ENCODE data around the gene SCFD2.

The SCFD2 gene

GRCh38 chr4:53371843-53372521 lies 6.1 kb upstream of the SCFD2 start:
- Histone ChIP-seq H3K27me3 (ENCODE audit: insufficient read depth, low read length, poor library complexity) (no peaks in the 10 kb centered on the region), H3K4me1 (ENCODE audit: insufficient read depth, low read length) (peaks cover 5% of the 10 kb centered on the region), H3K27ac (ENCODE audit: low read length) (no peak overlapping the region), H3K79me2 (ENCODE audit: insufficient read depth, low read length) (no peaks in the 10 kb centered on the region), H3K36me3 (ENCODE audit: insufficient read depth, low read length) (no peaks in the 10 kb centered on the region), H3K9me3 (ENCODE audit: insufficient read depth, low read length, severe bottlenecking) (no peaks in the 10 kb centered on the region), H3K4me2 (ENCODE audit: insufficient read depth, low read length) (no peak overlapping the region), H2AFZ (ENCODE audit: low read depth, low read length) (no peak overlapping the region), H4K20me1 (ENCODE audit: insufficient read depth, low read length) (no peaks in the 10 kb centered on the region), H3K4me3 (ENCODE audit: low read depth in 1 of 2, low read length in 2 of 2) (no peak overlapping the region), H3K9ac (ENCODE audit: low read depth, low read length) (no peak overlapping the region)
- no peak for ATAC-seq (ENCODE audit: insufficient read depth, low read depth)
- TF ChIP-seq CTCF (IDR thresholded peaks at IDR 0.05; ENCODE audit: borderline replicate concordance, extremely low read depth, low read length, poor library complexity, severe bottlenecking) (no peak), EZH2 (IDR thresholded peaks at IDR 0.05; ENCODE audit: borderline replicate concordance, low read depth, low read length, severe bottlenecking) (no peak)
- DNase-seq: no peak

- no peak overlapping the region for H2AFZ ChIP-seq (ENCODE audit: low read depth, low read length)
- H3K4me3 ChIP-seq (ENCODE audit: low read depth in 1 of 2, low read length in 2 of 2): no peak overlapping the region
- no peaks in the 10 kb centered on the region for H3K36me3 ChIP-seq (ENCODE audit: insufficient read depth, low read length)
- H3K4me1 ChIP-seq (ENCODE audit: insufficient read depth, low read length): peaks cover 10% of the 10 kb centered on the region
- no peak overlapping the region for H3K4me2 ChIP-seq (ENCODE audit: insufficient read depth, low read length)
- DNase-seq: no peak
- no peaks in the 10 kb centered on the region for H3K79me2 ChIP-seq (ENCODE audit: insufficient read depth, low read length)
- no peak for ATAC-seq (ENCODE audit: insufficient read depth, low read depth)
- H3K27me3 ChIP-seq (ENCODE audit: insufficient read depth, low read length, poor library complexity): no peaks in the 10 kb centered on the region
- no peak for TF ChIP-seq CTCF (IDR thresholded peaks at IDR 0.05; ENCODE audit: borderline replicate concordance, extremely low read depth, low read length, poor library complexity, severe bottlenecking)
- TF ChIP-seq EZH2 (IDR thresholded peaks at IDR 0.05; ENCODE audit: borderline replicate concordance, low read depth, low read length, severe bottlenecking): no peak
- no peaks in the 10 kb centered on the region for H3K9me3 ChIP-seq (ENCODE audit: insufficient read depth, low read length, severe bottlenecking)
- no peak overlapping the region for H3K9ac ChIP-seq (ENCODE audit: low read depth, low read length)
- H3K27ac ChIP-seq (ENCODE audit: low read length): no peak overlapping the region
- H4K20me1 ChIP-seq (ENCODE audit: insufficient read depth, low read length): no peaks in the 10 kb centered on the region
These were observed 5.2 kb upstream of the SCFD2 start for GRCh38 chr4:53371049-53371448.

GRCh38 chr4:53367721-53368120 lies 1.9 kb upstream of the SCFD2 start:
- no peak overlapping the region for H2AFZ ChIP-seq (ENCODE audit: low read depth, low read length)
- no peak overlapping the region for H3K9ac ChIP-seq (ENCODE audit: low read depth, low read length)
- peaks cover 31% of the 10 kb centered on the region for H3K79me2 ChIP-seq (ENCODE audit: insufficient read depth, low read length)
- H4K20me1 ChIP-seq (ENCODE audit: insufficient read depth, low read length): no peaks in the 10 kb centered on the region
- H3K27me3 ChIP-seq (ENCODE audit: insufficient read depth, low read length, poor library complexity): no peaks in the 10 kb centered on the region
- no peak overlapping the region for H3K27ac ChIP-seq (ENCODE audit: low read length)
- H3K4me2 ChIP-seq (ENCODE audit: insufficient read depth, low read length): no peak overlapping the region
- ATAC-seq (ENCODE audit: insufficient read depth, low read depth) (no peak), DNase-seq (no peak)
- no peaks in the 10 kb centered on the region for H3K9me3 ChIP-seq (ENCODE audit: insufficient read depth, low read length, severe bottlenecking)
- peaks cover 33% of the 10 kb centered on the region for H3K4me1 ChIP-seq (ENCODE audit: insufficient read depth, low read length)
- TF ChIP-seq CTCF (IDR thresholded peaks at IDR 0.05; ENCODE audit: borderline replicate concordance, extremely low read depth, low read length, poor library complexity, severe bottlenecking) (no peak), EZH2 (IDR thresholded peaks at IDR 0.05; ENCODE audit: borderline replicate concordance, low read depth, low read length, severe bottlenecking) (no peak)
- H3K4me3 ChIP-seq (ENCODE audit: low read depth in 1 of 2, low read length in 2 of 2): no peak overlapping the region
- H3K36me3 ChIP-seq (ENCODE audit: insufficient read depth, low read length): peaks cover 5% of the 10 kb centered on the region; the same call in 1 of the 2 replicates

Measured in DND-41 (cell line).